Left hindlimb (tissue), 1 donor: ENCODE data around the gene WDR48.

Source experiments
- DNase-seq: peaks from one replicate; pipeline ENCODE4 v3.0.0-alpha.2; 2018

WDR48 gene

GRCh38 chr3:39064646-39065045 lies 12.8 kb downstream of the WDR48 start:
- no peak for DNase-seq

GRCh38 chr3:39065197-39065596 lies 13.4 kb downstream of the WDR48 start:
- no peak for DNase-seq

GRCh38 chr3:39067286-39067685 lies 15.5 kb downstream of the WDR48 start:
- no peak for DNase-seq

GRCh38 chr3:39068556-39068955 lies 16.7 kb downstream of the WDR48 start:
- DNase-seq = no peak

DNA sequence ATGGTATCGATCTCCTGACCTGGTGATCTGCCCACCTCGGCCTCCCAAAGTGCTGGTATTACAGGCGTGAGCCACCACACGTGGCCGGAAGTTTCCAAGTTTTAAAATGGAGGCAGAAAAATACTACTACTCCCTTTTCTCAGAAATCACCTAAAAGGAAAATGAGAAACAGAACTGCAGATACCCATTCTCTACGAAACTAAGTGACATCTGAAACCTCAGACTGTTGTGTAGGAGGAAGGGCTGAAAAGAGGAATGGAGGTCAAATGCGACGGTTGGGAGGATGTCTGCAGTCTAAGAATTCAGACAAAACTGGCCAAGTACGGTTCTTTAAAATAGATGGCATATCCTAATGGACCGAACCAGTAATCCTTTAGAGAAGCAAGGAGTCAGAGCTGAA lies 24.1 kb downstream of the WDR48 start:
- DNase-seq = no peak

- DNase-seq = no peak
These were observed 27.7 kb downstream of the WDR48 start for GRCh38 chr3:39079530-39079929.

DNA sequence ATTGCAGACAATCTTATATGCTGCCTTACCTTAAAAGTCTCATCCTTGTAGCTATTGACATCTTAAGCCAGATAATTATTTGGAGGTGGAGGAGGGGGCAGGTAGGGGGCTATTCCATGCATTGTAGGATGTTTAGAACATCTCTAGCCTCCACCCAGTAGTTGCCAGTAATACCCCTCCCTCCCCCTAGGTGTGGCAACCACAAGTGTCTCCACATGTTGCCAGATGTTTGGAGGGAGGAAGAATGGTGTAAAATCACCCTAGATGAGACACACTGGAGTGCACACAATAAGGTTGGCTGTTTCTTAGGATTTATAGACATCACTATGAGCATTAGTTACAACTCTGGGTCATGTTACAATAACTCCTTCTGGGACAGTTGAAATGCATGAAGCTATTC lies 28.2 kb downstream of the WDR48 start:
- DNase-seq = no peak

GRCh38 chr3:39082666-39083313 lies 31.0 kb downstream of the WDR48 start:
- no peak for DNase-seq

- no peak for DNase-seq
These were observed 34.3 kb downstream of the WDR48 start for GRCh38 chr3:39086144-39086543.

DNA sequence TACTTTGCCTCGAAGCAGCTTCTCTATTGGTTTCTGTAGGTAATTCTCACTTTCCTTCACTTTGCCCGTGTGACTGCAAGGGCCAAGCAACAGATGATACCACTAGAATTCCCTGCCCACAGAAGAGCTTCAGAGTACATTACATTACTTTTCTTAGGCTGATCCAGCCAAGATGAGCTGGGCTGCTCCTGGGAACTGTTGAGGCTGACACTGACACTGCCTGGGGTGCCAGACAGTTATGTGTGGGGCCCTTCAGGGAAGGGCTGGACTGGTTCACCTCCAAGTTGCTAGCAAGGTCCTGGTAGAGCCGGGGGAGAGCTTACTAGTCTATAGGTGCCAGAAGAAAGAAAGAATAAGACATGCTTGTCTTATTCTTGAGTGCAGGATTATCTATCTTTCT lies 36.6 kb downstream of the WDR48 start:
- no peak for DNase-seq

DNA sequence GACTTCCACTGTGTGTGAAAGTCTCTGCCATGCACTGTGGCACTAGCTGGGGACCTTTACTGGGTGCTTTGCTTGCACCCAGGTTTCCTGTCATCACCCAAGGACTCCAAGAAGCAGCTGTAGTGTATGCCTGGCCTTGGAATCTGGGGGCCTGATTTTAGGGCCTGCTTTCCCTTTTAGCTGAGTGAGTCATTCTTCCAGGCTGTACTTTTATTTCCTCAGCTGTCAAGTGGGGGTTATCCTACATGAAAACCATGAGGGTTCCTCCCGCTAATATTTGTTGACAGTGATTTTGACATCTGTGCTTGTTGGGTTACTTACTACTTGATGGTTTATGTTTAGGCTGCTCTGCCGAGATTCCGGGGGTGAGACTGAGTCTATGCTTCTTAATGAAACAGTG lies 37.1 kb downstream of the WDR48 start:
- no peak for DNase-seq

DNA sequence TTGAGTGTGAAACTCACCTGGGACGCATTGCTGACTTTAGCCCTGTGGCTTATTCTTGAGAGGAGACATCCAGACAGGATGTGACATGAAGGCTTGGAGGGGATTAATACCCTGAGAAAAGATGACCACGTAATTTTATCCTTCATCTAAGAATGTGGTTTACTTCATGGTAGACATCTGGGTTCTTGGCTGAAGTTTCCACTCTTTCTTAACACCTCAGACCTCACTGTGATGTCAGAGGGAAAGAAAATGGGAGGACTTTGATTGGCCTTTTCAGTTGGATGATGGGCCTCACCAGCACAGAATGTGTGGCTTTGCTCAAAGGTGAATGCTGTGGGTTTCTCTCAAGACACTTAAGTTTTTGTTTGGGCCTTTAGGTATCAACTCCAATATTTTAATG lies 39.1 kb downstream of the WDR48 start:
- DNase-seq = no peak

- DNase-seq = no peak
These were observed 43.2 kb downstream of the WDR48 start for GRCh38 chr3:39094851-39095677.

DNA sequence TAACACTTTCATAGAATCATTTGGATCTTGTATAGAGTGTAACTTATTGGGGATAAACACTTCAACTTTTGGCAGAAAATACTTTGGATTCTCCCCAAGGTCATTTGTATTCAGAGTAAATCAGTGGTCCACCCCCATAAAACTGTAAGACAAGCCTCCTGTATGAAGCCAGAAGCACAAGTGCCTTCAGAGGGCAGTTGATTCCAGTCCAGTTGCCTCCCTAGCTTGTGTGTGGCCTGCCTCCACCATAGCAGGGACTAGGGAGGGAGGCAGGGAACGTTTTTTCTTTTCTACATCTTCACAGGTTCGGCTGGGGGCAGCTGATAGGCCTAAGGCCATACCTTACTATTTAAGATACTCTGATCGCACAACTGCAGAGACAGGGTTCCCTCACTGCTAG lies 44.0 kb downstream of the WDR48 start:
- DNase-seq = no peak

- DNase-seq = no peak
These were observed 45.0 kb downstream of the WDR48 start for GRCh38 chr3:39096775-39097174.

DNA sequence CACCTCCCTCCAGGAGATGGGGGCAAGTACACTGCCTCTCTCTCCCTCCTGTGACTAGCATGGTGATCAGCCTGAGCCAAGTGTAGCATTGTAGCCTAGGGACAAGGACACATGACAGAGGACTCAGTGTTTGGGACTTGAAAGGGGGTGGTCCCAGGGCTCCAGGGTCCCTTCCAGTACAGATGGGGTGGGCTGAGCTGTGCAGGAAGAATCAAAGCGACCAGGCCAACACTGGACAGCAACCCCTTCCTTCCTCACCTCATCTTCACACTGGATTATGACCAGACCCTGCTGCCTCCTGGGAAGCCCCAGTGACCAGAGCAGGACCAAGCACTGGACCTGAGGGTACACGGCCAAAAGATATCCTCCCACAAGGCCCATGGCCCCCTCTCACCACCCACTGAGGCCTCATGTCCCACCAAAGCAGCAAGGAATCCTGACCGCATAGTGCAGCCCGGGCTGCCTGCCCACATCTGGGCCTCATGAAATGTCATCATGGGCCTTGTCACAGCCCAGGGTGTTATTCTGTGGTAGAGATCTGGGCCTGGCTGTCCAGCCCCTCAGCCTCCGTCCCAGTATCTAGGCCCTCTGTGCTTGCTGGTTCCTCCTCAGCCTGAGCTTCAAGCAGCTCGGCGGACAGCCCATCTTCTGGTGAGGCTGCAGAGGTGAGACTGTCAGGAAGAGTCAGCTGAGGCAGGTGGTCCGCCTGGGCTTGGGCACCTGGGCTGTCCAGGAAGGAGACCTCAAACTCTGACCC lies 46.1 kb downstream of the WDR48 start:
- DNase-seq = no peak

GRCh38 chr3:39098473-39099000 lies 46.7 kb downstream of the WDR48 start:
- no peak for DNase-seq

- no peak for DNase-seq
These were observed 47.4 kb downstream of the WDR48 start for GRCh38 chr3:39099242-39099641.

- DNase-seq = no peak
These were observed 48.1 kb downstream of the WDR48 start for GRCh38 chr3:39099738-39100499.

GRCh38 chr3:39100500-39100886 lies 48.7 kb downstream of the WDR48 start:
- no peak for DNase-seq

DNA sequence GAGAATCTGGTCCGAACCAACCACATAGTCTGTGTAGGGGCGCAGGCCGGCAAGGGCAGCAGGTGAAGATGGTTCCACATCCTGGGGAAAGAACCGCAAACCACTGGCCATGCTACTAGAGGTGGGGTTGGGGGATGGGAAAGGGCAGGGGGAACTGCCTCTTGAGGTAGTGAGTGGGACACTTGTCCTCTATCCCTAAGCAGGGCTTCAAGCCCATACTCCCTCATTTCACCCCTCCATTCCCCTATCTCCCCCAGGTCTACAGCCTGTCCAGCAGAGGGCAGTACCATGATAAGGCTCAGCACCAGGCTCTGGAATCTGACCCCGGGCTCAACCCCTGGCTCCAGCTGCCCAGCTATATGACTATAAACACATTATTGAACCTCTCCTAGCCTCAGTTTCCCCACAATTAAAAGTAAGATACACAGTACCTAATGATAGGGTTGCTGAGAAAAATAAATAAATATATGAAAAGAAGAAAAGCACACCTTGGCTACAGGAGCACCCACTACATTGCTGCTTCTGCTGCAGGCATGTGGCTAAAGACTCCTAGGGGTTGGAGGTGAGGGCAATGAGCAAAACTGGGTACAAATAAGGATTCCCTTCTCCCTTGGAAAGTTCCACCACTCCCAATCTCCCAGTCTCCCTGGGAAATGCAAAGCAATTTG lies 49.3 kb downstream of the WDR48 start:
- DNase-seq = no peak
